BE2C (cell line): ENCODE measurements around the gene FBXW12.

Source experiments
- DNase-seq: peaks from one replicate; pipeline ENCODE4 v3.0.0-alpha.2; 2020
- H3K27me3 ChIP-seq: fragments of 250-450 bp; sonication (Bioruptor Pico); 2 replicates; pipeline ENCODE4 v1.5.1; 2020; ENCODE audit warnings: mild to moderate bottlenecking
- H3K36me3 ChIP-seq: fragments of 250-450 bp; sonication (Bioruptor Pico); 2 replicates; pipeline ENCODE4 v1.5.1; 2020; ENCODE audit warnings: mild to moderate bottlenecking
- H3K4me1 ChIP-seq: fragments of 250-450 bp; sonication (Bioruptor Pico); 2 replicates; pipeline ENCODE4 v1.5.1; 2020
- H3K4me3 ChIP-seq: 2 replicates; pipeline ENCODE4 v1.5.1; 2011; ENCODE audit warnings: low read depth, low read length
- H3K9me3 ChIP-seq: fragments of 250-450 bp; sonication (Bioruptor Pico); 2 replicates; pipeline ENCODE4 v1.5.1; 2020
- TF ChIP-seq, protein P1 (sequence below): IDR thresholded peaks from 2 replicates; pipeline ENCODE4 v1.5.1; 2012; ENCODE audit warnings: mild to moderate bottlenecking, low read depth, low read length

FBXW12 gene

DNA sequence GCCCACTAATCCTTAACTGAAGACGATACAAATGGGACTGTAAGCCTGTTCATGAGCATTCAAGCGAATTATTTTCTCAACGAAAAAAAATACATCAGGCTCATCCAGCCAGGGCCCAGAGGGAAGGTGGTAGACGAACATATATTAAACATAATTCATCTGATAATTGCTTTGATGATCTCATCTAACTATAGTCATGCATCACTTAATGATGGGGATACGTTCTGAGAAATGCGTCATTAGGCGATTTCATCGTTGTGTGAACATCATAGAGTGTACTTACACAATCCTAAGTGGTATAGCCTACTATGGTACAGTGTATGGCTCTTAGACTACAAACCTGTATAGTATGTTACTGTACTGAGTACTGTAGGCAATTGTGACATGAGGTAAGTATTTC, 28.6 kb upstream of the FBXW12 start:
- Histone ChIP-seq H3K4me3 (no peak overlapping the region), H3K27me3 (no peaks in the 10 kb centered on the region), H3K9me3 (no peaks in the 10 kb centered on the region), H3K4me1 (peaks cover 5% of the 10 kb centered on the region; the same call in 1 of the 2 replicates), H3K36me3 (no peaks in the 10 kb centered on the region)
- TF ChIP-seq, protein P1, sequence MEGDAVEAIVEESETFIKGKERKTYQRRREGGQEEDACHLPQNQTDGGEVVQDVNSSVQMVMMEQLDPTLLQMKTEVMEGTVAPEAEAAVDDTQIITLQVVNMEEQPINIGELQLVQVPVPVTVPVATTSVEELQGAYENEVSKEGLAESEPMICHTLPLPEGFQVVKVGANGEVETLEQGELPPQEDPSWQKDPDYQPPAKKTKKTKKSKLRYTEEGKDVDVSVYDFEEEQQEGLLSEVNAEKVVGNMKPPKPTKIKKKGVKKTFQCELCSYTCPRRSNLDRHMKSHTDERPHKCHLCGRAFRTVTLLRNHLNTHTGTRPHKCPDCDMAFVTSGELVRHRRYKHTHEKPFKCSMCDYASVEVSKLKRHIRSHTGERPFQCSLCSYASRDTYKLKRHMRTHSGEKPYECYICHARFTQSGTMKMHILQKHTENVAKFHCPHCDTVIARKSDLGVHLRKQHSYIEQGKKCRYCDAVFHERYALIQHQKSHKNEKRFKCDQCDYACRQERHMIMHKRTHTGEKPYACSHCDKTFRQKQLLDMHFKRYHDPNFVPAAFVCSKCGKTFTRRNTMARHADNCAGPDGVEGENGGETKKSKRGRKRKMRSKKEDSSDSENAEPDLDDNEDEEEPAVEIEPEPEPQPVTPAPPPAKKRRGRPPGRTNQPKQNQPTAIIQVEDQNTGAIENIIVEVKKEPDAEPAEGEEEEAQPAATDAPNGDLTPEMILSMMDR, result no peak
- no peak for DNase-seq

DNA sequence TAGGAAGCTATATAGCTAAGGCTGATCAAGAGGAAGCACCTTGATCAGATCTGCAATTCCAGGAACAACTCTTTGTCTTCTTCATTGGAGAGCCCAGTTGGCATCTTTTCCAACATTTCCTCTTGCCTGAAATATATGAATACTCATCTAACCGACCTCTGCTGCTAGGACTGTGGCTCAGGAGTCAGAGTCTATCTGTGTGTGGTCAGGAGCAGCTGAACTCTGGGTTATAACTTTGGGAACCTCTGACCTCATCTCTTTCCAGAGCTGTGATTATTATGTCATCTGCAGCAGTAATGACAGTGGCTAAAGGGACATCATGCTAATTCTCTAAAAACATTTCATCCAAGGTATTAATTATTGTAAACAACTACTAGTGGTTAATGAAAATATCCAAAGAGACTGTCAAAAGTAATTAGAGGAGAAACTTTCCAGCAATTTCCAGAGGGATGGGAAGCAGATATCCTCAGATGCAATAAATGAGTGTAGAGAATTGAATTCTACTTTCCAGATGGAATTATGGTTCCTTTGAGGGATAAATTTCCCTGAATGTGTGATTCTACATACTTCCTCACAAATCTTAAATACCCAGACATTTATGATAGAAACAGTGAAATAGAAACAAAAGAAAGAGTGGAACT, 27.0 kb upstream of the FBXW12 start:
- no peaks in the 10 kb centered on the region for H3K27me3 ChIP-seq
- no peaks in the 10 kb centered on the region for H3K9me3 ChIP-seq
- H3K36me3 ChIP-seq, result no peaks in the 10 kb centered on the region
- H3K4me1 ChIP-seq, result peaks cover 5% of the 10 kb centered on the region; the same call in 1 of the 2 replicates
- DNase-seq, result no peak
- TF ChIP-seq, protein P1, result no peak
- no peak overlapping the region for H3K4me3 ChIP-seq

DNA sequence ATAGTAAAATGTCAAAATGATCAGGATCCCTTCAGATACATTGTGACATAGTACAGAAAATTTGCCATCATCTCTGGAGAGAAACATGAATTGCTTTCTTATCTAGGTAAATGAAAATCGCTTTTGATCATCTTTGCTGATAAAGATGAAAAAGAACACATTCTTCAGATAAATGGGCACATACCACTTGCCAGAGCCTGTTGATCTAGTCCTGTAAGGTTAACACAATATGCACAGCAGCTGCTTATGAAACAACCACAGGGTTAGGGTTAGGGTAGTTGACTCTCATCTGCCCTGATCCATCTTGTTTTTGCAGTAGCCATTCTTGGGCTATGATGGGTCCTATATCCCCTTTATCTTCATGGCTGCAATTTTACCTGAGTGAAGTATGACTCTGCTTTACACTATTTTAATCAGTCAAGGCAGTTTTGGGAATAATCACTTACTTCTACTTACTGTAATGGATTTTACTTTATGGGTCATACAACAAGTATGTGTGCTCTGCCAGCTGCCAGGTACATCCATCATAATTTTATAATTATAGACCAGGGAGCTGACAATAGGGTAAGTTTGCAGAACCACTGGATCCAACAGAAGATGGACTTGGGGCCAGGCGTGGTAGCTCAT, 26.0 kb upstream of the FBXW12 start:
- no peaks in the 10 kb centered on the region for H3K27me3 ChIP-seq
- DNase-seq, result no peak
- H3K4me3 ChIP-seq, result no peak overlapping the region
- H3K4me1 ChIP-seq, result peaks cover 5% of the 10 kb centered on the region; the same call in 1 of the 2 replicates
- TF ChIP-seq, protein P1, result no peak
- H3K36me3 ChIP-seq, result no peaks in the 10 kb centered on the region
- no peaks in the 10 kb centered on the region for H3K9me3 ChIP-seq

DNA sequence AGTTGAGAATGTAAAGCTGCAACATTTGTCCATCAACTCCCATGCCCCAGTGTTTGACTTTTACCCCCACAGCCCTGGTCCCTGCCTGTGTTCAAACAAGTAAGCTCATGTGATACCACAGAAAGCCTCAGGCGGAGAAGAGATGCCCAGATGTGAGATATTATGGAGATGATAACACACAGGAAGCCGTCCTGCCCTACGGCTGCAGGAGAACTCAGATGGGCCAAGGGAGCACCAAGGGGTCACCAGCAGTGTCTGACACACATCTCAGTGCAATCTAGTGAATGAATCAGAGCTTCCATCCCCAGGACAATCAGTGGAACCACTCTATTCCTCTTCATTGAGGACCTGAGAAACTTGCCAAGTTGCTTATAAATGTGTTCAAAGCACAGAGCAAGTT, 24.5 kb upstream of the FBXW12 start:
- H3K4me1 ChIP-seq, result peaks cover 13% of the 10 kb centered on the region
- H3K4me3 ChIP-seq, result no peak overlapping the region
- no peaks in the 10 kb centered on the region for H3K9me3 ChIP-seq
- TF ChIP-seq, protein P1, result no peak
- no peaks in the 10 kb centered on the region for H3K36me3 ChIP-seq
- DNase-seq, result peak; percentile 34
- no peaks in the 10 kb centered on the region for H3K27me3 ChIP-seq

DNA sequence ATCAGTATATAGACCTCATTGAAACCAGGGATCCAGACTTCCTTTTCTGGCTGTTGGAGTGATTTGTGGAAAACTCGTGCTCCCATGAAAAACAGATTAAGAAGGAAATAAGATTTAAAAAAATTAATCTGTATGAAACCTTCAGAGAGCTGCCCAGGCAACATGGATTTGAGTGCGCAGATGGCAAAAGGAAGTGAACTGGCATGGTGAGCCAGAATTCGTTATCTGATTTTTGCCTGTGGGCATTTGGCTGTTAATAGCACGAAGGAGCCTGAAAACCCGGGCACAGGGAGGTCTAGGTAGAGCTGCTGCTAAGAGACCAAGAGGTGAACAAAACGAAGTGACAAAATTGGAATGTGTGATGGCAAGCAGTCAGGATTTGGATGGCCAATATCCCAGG, 19.5 kb upstream of the FBXW12 start:
- TF ChIP-seq, protein P1, result no peak
- Histone ChIP-seq H3K9me3 (no peaks in the 10 kb centered on the region), H3K4me3 (no peak overlapping the region), H3K36me3 (no peaks in the 10 kb centered on the region), H3K27me3 (no peaks in the 10 kb centered on the region), H3K4me1 (peaks cover 8% of the 10 kb centered on the region)
- DNase-seq, result peak; percentile 33

DNA sequence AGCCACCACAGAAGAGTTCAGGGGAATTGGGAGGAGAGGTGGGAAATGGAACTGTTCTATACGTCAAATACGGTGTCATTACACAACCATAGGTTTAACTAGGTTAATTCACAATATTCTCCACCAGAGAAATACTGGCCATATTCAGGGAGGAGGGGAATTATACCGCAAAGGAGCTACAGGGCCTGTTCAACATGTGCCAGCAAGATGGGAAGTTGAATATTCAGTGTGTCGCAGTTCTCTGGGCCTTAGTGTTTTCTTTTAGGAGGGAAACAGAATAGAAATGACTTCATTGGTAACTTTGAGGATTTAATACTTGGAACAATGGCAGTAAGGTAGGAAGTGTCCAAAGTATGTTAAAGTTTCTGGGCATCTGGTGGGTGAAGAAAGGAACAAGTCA, 18.0 kb upstream of the FBXW12 start:
- no peak for DNase-seq
- TF ChIP-seq, protein P1, result no peak
- Histone ChIP-seq H3K4me3 (no peak overlapping the region), H3K36me3 (no peaks in the 10 kb centered on the region), H3K4me1 (peaks cover 8% of the 10 kb centered on the region), H3K9me3 (no peaks in the 10 kb centered on the region), H3K27me3 (no peaks in the 10 kb centered on the region)
